ENCODE results near the gene FAU.
"Not testable (repeated sequence)": the region's sequence is repeated elsewhere in the genome, so short reads cannot be mapped to it uniquely, and the experiment has no call there.

FAU gene

GRCh38 chr11:65119670-65119995 is 2.3 kb downstream of the FAU start:
- no peak for DNase-seq (ENCODE audit: low spot score)

GRCh38 chr11:65118891-65119669 is 2.9 kb downstream of the FAU start:
- DNase-seq (ENCODE audit: low spot score) = not testable (repeated sequence)

GRCh38 chr11:65118097-65118837 is 3.7 kb downstream of the FAU start:
- DNase-seq (ENCODE audit: low spot score) = no peak

- DNase-seq (ENCODE audit: low spot score) = peak; percentile 100
These were observed 4.5 kb downstream of the FAU start, which contains the start of gene ZNHIT2 for GRCh38 chr11:65117206-65118096. ZNHIT2 (minus strand) TSS chr11:65117701; CDS start chr11:65117653, 48 bp downstream.

GRCh38 chr11:65116370-65117205 is 5.3 kb downstream of the FAU start:
- DNase-seq (ENCODE audit: low spot score) = peak; percentile 40

GRCh38 chr11:65115361-65116082 is 6.4 kb downstream of the FAU start:
- DNase-seq (ENCODE audit: low spot score) = no peak

- DNase-seq (ENCODE audit: low spot score) = no peak
These were observed 7.3 kb downstream of the FAU start for GRCh38 chr11:65114538-65115171.

- peak; percentile 75 for DNase-seq (ENCODE audit: low spot score)
These were observed 8.1 kb downstream of the FAU start for GRCh38 chr11:65113839-65114238.

GRCh38 chr11:65113361-65113756 is 8.6 kb downstream of the FAU start:
- DNase-seq (ENCODE audit: low spot score) = peak; percentile 41

GRCh38 chr11:65112546-65113360 is 9.2 kb downstream of the FAU start:
- peak; percentile 86 for DNase-seq (ENCODE audit: low spot score)

- DNase-seq (ENCODE audit: low spot score) = peak; percentile 95
These were observed 10.0 kb downstream of the FAU start, which contains the start of gene TM7SF2 for GRCh38 chr11:65111744-65112545. TM7SF2 (plus strand) TSS chr11:65111872; CDS start chr11:65112016, 144 bp downstream.

GRCh38 chr11:65111159-65111743 is 10.7 kb downstream of the FAU start:
- no peak for DNase-seq (ENCODE audit: low spot score)

GRCh38 chr11:65110354-65110861 is 11.5 kb downstream of the FAU start:
- DNase-seq (ENCODE audit: low spot score) = peak; percentile 92

GRCh38 chr11:65109231-65110198 is 12.4 kb downstream of the FAU start:
- DNase-seq (ENCODE audit: low spot score) = no peak

GRCh38 chr11:65108469-65109123 is 13.3 kb downstream of the FAU start:
- no peak for DNase-seq (ENCODE audit: low spot score)

Data from hematopoietic multipotent progenitor cell treated with erythropoietin and hydrocortisone succinate and interleukin-3 and kit ligand, for 17 days (in vitro differentiated cells).